HG03025 (cell line): ENCODE measurements around the gene PLA2G15.
A peak's percentile ranks its signal among the peaks of the same experiment; 100 is the strongest.

Source experiments
- ATAC-seq: cut with Tn5 transposase; IDR thresholded peaks from one replicate; pipeline ENCODE4 v1.9.1; 2021; ENCODE audit warnings: mild to moderate bottlenecking, moderate library complexity; ENCODE audit not compliant: unreplicated experiment, low FRiP score

The PLA2G15 gene, protein sequence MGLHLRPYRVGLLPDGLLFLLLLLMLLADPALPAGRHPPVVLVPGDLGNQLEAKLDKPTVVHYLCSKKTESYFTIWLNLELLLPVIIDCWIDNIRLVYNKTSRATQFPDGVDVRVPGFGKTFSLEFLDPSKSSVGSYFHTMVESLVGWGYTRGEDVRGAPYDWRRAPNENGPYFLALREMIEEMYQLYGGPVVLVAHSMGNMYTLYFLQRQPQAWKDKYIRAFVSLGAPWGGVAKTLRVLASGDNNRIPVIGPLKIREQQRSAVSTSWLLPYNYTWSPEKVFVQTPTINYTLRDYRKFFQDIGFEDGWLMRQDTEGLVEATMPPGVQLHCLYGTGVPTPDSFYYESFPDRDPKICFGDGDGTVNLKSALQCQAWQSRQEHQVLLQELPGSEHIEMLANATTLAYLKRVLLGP

DNA sequence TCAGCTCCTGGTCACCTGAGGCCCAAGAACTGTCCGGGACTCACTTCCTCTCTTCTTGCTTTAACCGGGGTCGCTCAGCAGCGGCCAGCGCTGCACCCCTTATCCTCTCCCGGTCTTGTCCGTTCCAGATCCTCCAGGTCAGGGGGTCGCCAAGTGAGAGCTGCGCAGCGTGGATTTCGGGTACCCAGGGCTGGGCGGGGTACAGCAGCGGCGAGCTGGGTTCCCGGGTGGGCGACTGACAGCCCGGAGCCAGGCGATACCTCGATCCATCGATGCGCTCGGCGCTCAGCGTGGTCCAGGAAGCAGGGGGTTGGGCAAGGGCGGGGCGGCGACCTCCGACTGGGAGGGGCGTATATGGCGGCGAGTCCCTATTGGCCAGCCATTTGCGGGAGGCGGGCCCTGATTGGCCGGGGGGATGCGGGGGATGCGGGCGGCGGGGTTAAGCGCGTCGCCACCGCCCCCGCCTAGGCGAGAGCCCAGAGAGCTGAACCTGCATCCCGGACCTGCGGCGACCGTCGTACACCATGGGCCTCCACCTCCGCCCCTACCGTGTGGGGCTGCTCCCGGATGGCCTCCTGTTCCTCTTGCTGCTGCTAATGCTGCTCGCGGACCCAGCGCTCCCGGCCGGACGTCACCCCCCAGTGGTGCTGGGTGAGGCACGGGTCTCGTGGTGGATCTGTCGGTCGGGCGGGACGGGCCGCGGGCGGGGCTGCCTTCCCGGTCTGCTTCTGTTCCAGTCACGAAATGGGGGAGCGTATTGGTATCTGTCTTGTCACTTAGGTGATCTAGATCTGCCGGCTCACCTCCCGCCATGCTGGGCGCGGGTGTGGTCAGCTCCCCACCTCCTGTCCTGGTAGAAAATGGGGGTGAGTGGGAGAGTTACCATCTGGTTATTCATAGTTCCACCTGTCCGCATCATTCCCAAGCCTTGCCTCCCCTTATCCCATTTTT is at the start of gene PLA2G15:
TSS of gene PLA2G15 (plus strand) at position 471 of the 951 bp plus-strand sequence. CDS start at position 525, 54 bp downstream.
- ATAC-seq: peak; percentile 69

DNA sequence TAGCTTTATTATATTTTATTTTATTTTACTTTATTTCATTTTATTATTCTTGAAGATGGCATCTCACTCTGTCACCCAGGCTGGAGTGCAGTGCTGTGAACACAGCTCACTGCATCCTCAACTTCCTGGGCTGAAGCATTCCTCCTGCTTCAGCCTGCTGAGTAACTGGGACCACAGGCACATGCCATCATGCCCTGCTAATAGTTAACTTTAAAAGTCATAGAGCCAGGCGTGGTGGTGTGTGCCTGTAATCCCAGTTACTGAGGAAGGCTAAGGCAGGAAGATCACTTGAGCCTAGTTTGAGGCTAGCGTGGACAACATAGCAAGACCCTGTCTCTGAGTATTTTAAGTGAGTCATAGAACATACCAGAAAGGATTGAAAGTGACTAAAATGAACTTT is 47.9 kb upstream of the PLA2G15 start:
- ATAC-seq: no peak

DNA sequence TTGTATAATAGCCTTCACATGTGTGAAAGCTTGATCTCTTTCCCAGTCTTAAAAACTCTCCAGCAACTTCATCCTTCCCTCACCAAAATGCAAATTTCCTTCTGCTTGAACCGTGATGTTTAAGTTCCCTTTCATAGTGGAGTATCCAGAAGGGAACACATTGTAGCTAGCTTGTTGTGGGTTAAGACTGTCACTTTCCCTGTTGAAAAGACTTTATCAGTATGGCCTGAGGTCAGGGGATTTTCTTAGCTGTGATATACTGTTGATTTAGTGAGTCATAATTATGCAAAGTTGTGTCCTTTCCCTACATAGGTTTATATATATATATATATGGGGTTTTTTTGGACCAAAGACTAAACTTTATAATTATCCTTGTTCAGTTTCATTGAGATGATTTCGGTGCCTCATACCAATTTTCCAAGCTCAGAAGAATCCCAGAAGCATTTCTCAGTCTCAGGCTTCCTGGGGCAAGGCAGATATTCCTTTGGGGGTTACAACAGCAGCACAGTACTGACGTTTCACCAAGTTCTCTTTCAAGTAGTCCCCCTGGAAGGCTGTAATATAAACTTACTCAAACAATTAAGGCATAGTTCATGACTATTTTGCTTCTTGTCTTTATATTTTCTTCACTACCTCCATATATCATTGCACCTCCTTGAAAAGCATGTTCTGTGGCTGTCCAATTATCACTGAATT is 44.9 kb upstream of the PLA2G15 start:
- ATAC-seq: no peak

DNA sequence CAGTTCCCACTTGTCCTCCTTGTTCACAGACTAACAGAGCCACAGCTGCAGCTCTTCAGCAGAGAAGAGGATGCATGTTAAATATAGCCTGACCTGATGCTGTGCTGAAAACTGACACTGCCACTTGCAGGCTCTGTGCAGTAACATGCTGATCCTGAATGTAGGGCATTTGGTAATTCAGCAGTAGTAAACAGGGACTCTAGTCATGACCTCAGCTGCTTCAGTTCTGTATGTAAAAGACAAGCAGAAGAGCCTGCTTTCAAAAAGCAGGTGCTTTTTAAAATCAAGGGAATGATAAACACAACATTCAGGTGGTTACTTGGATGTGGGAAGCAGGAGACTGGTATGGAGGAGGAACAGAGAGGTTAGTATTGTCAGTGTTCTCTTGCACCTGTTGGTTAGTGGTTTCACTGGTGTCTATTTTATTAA is 43.1 kb upstream of the PLA2G15 start:
- no peak for ATAC-seq

DNA sequence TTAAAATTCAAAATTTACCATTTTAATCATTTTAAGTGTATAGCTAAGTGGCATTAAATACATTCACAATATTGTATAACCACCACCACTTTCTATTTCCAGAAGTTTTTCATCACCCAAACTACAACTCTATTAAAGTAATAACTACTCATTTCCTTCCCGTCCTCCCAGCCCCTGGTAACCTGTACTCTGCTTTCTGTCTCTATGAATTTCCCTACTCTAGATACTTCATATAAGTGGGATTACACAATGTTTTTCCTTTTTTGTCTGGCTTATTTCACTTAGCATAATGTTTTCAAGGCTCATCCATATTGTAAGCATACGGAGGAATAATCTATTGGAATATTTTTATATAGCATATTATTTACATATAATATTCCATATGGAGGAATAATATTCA is 38.9 kb upstream of the PLA2G15 start:
- ATAC-seq: no peak

DNA sequence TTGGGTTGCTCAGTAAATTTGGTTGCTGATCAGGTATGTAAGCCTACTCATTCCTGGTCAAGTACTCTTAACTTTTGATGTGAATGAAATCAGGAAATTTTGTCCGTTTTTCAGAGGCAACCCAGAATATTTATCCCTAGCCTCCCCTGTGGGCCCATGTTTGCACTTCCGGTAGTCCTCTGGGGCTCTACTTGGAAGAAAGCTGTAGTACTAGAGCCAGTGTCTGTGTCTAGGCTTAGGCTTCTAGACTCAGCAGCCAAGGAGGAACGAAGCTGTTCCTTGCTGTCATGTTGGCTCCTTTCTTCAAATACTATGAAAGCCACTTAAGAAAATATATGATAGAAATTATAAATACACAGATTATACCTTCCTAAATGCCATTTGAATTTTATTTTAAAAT is 30.4 kb upstream of the PLA2G15 start:
- no peak for ATAC-seq

DNA sequence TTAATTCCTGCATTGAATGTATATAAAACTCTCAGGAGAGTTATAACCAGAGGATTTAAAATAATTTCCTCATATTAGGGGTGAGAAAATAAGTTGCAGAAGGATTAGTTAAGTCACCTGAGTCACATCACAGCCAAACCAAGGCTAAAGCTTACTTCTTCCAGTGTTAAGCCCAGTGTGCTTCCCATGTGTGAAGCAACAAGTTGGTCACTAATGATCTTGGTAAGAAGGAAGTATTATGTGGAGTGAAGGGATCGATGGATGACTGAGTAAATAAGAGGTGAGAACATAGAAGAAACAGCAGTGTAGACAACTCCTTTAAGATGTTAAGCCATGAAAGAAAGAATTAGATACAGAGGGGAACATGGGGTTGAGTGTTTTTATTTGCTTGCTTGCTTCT is 29.9 kb upstream of the PLA2G15 start:
- ATAC-seq: no peak

DNA sequence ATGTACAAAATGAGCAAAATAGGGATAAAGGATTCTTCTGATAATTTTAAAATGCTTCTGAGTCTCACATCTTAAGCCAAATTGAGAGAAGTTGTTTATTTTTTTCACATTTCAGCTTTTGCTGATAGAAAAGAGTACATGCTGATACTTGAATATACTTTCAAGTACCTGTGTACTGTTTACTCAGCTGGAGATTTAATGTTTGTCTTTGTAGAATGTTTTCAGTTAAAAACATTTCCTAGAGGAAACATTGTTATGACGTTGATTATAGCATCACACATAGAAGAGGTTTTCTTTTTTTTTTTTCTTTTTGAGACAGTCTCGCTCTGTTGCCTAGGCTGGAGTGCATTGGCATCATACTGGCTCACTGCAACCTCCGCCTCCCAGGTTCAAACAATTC is 28.9 kb upstream of the PLA2G15 start:
- no peak for ATAC-seq

DNA sequence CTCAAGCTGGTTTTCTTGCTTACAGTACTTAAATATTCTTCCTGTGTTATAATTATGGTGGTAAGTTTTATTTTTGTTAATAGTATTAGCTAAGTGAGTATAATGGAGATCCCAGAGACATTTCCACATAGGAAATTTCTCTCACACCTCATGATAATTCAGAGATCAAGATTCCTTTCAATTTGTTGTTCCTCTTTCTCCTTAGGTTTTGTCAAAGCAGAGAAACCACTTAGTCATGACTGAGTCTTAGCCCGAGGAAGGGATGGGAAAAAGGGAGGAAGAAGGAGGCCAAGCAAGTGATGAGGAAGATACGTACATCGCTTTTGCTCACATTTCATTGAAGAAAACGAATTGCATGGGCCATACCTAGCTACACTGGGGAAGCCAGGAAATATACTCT is 27.7 kb upstream of the PLA2G15 start:
- ATAC-seq: no peak

DNA sequence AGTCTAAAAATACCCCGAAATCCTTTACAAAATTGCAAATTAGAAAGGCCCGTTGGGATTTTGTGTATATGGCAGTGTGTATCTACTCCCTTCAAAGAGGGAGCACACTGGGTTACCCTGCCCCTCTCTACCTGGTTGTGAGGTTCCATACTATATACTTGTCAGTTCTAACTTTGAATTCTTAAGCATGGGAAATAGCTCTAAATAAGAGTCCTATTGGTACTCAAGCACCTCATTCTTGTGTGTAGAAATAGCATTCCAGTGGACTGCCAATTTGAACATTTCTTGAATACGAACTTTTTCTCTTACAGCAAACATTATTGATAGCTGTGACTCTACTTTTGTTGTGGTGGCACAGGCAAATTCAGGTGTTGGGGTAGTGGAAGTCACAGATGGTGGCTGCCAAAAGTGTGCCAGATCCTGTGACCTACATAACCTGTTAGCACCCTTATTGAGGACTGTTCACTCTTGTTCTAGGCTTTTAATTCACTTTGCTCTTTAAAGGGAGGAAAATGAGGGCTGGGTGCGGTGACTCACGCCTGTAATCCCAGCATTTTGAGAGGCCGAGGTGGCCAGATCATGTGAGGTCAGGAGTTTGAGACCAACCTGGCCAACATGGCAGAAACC is 25.3 kb upstream of the PLA2G15 start:
- ATAC-seq: no peak

DNA sequence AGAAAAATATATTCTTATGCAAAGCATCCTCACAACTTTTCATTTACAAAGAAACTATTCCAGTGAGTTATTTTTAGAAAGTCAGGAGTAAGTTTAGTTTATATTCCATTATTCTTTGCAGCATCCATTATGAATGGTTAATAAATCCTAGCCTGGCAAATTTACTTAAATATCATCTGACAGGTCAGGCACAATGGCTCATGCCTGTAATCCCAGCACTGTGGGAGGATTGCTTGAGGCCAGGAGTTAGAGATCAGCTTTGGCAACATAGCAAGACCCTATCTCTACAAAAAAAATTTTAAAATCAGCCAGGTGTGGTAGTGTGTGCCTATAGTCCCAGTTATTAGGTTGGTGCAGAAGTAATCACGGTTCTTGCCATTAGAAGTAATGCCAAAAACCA is 22.1 kb upstream of the PLA2G15 start:
- ATAC-seq: no peak

DNA sequence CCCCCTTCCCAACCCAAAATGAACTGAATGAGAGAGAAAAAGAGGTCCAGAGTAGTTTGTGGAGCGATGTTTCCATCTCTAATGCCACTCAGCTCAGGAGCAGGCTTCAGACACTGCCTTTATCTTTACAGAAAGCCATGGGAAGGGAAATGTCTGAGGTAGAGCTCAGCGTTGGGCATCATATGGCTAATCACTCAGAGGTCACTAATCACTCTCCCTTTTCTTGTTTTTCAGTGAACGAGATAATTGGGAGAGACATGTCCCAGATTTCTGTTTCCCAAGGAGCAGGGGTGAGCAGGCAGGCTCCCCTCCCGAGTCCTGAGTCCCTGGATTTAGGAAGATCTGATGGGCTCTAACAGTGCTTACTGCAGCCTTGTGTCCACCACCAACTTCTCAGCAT is 19.1 kb upstream of the PLA2G15 start:
- ATAC-seq: no peak

DNA sequence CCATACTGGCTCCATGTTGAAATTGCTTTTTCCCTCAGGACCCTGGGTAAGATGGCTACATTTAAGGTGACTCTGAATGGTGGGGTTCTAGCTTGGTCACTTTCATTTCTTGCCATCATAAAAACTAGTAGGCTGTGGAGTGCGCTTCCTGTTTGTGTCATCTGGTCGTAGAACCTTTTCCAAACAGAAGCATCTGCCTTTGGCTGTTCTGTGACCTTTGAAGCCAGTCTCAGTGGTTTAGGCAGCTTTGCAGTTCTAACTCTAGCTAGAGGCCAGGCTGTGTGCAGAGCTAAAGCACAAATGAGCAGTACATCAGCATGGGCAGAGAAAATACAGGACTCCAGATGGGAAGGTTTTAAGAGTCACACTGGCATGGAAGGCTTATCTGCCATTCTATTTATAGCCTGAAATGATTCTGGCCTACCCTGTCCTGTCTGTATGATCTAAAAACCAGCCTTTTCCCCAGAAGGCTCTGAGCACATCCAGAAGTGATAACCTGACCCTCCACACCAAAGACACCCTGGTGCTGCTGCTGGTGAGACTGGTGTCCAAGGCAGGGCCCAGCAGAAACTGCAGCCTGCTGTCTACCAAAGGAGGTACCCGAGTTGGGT is 17.9 kb upstream of the PLA2G15 start:
- ATAC-seq: no peak

DNA sequence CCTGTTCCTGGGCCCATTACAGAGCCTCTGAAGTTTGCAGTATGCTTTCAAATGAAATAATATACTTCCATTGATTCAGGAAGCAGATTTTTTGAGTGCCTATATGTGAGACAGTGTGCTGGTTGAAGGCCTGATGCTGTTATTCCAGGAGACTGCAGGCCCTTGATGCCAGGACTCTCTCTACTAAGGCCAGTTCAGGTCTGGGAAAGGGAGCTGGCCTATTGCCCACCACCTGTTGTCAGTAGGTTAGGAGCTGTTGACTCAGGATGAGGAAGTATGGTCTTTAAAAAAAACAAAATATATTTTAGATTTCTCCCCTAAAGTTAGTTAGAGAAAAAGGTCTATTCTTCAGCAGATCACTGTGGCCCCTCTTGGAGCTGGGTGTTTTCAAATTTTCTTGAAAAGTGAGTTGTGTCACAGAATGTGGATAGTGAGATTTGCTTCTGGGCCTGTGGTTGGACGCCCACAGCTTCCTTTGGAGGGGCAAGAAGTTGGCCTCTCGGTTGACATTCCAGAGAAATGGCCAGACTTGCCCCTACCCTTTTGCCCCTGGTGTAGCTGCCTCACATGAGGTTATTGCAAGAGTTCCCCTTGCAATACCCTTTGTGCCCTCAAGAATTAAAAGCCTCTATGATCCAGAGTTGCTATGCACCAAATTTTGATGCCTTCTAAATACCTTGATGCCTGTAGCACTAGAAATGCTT is 17.2 kb upstream of the PLA2G15 start:
- no peak for ATAC-seq

DNA sequence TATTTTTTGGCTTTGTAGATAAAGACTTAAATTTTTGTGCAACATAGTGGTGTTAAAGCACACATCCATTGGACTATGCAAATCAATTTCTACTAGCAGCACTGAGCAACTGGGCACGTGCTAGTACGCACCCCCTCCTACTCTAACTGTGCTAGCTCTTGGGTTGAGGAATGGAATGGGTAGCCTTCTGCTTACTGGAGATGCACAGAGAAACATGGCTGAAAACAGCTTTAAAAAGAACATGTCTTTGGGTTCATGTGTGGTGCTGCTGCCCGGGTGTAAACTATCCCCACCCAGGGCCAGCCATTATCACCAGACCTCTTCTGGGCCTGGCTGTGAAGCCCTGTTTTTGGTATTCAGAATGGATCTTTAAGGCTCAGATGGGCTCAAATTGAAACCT is 16.5 kb upstream of the PLA2G15 start:
- no peak for ATAC-seq

DNA sequence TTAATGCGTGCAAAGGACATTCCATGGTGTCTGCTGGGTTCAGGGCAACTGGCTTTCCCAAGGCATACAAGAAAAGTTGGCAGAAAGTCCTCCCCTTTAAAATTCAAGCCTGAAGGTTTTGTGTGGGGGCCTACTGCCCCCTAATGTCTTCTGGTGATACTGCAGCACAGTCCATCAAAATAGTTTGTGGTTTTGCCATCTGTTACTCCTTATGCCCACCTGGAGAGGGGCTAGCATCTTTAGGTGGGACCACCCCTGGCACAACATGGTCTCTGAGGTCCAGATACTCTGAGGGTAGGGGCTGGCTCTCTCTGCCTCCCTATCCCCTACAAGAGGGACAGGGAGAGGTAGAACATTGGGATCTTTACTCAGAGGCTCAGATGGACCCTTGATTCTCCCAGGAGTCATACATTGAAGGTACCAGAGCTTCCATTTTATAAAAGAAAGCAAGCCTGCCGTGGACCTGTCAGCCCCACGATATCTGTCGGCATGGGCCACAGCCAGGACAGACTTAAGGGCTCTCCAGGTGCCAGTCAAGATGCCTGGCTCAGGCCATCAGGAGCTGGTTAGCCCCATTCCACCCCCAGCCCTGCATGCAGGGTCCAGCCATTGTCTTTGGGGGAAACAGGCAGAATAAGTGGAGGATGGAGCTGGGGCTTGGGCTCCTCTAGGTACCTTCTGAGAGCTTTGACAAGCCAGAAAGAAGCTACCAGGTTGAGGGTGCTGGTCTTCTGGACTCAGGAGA is 15.6 kb upstream of the PLA2G15 start:
- no peak for ATAC-seq

DNA sequence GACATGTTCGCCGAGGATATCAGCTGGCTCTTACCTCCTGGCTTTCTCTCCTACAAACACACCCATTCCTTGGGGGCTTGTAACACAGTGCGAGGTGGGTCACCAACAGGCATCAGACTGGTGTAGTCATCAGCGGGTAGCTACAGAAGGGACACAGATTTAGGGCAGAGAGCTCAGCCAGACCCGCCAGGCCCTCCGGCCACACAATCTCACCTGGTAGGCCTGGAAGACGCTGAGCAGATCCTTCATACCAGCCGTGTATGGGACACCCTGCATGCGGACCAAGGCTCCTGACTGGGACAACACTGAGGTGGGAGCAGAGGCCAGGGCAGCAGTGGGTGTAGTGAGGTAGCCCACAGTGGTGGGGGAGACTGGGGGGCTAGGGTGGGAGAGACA is 15.0 kb upstream of the PLA2G15 start:
- no peak for ATAC-seq

DNA sequence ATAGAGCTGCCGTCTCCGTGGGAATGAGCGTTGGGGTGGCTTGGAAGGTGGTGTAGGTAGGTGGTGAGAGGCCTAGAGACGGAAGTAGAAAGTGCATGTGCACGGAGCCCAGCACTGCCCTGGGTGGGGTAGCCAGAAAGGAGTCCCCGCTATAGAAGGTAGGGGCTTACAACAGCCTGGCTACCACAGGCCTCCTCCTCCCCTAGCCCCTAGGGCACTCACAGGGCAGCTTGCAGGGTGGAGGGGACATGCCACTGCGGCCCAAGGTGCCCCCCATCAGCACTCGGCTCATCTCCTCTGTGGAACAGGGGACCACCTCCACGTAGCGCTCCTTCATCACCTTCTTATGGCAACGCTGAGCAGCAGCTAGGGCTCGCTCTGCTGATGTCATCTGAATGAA is 14.2 kb upstream of the PLA2G15 start:
- ATAC-seq: no peak
